Neural cell (in vitro differentiated cells): ENCODE results near the gene OBSL1. TPM values are rescaled to one million over a fixed set of nuclear protein-coding genes. Genes with fewer than 3 reads are reported as not detected.

Source experiments
- H2AFZ ChIP-seq: fragments of 200-600, 300-800 bp; sonication (generic), shearing (Covaris generic); 2 replicates; pipeline ENCODE4 v1.6.0; 2014; ENCODE audit warnings: low read depth, mild to moderate bottlenecking, antibody characterized with exemption, low read length, moderate library complexity
- H3F3A ChIP-seq: fragments of 200-600 bp; shearing (Covaris generic); 2 replicates; pipeline ENCODE4 v1.6.1; 2016; ENCODE audit warnings: mild to moderate bottlenecking, moderate library complexity, mixed read lengths, antibody characterized with exemption, low read length; ENCODE audit not compliant: insufficient read depth, poor library complexity, severe bottlenecking
- H3K27ac ChIP-seq: fragments of 200-600, 300-800 bp; sonication (generic), shearing (Covaris generic); 2 replicates; pipeline ENCODE4 v1.5.1; 2014; ENCODE audit warnings: mild to moderate bottlenecking, low read length, moderate library complexity
- H3K27me3 ChIP-seq: fragments of 300-800, 200-600 bp; sonication (generic), shearing (Covaris generic); 2 replicates; pipeline ENCODE4 v1.6.0; 2014; ENCODE audit warnings: mild to moderate bottlenecking, low read depth, low read length, moderate library complexity; ENCODE audit not compliant: insufficient read depth
- H3K36me3 ChIP-seq: fragments of 300-800, 200-600 bp; sonication (generic), shearing (Covaris generic); 2 replicates; pipeline ENCODE4 v1.5.1; 2014; ENCODE audit warnings: mild to moderate bottlenecking, antibody characterized with exemption, low read length, moderate library complexity; ENCODE audit not compliant: insufficient read depth
- H3K4me2 ChIP-seq: fragments of 300-800, 200-600 bp; sonication (generic), shearing (Covaris generic); 2 replicates; pipeline ENCODE4 v1.6.0; 2014; ENCODE audit warnings: mild to moderate bottlenecking, low read length
- H3K4me3 ChIP-seq: fragments of 300-800, 200-600 bp; sonication (generic), shearing (Covaris generic); 2 replicates; pipeline ENCODE4 v1.5.1; 2014; ENCODE audit warnings: mild to moderate bottlenecking, low read length, moderate library complexity
- H3K79me2 ChIP-seq: fragments of 200-600 bp; shearing (Covaris generic); replicated peaks from 2 replicates; pipeline ENCODE4 v1.6.0; 2014; ENCODE audit warnings: mild to moderate bottlenecking, low read length, moderate library complexity; ENCODE audit not compliant: insufficient read depth
- H3K9ac ChIP-seq: fragments of 300-800, 200-600 bp; sonication (generic), shearing (Covaris generic); 2 replicates; pipeline ENCODE4 v1.6.1; 2016; ENCODE audit warnings: mild to moderate bottlenecking, low read length, mixed read lengths
- H3K9me2 ChIP-seq: fragments of 200-600 bp; shearing (Covaris generic); 2 replicates; pipeline ENCODE4 v1.6.1; 2016; ENCODE audit warnings: mild to moderate bottlenecking, low read length, mixed read lengths; ENCODE audit not compliant: insufficient read depth
- H3K9me3 ChIP-seq: fragments of 200-600, 300-800 bp; sonication (generic), shearing (Covaris generic); 2 replicates; pipeline ENCODE4 v1.6.1; 2016; ENCODE audit warnings: mild to moderate bottlenecking, mixed run types, low read length, moderate library complexity, mixed read lengths
- H4K20me1 ChIP-seq: fragments of 200-600 bp; shearing (Covaris generic); 2 replicates; pipeline ENCODE4 v1.6.1; 2016; ENCODE audit warnings: mild to moderate bottlenecking, mixed run types; ENCODE audit not compliant: insufficient read depth
- CTCF ChIP-seq: fragments of 450-650 bp; IDR thresholded peaks from 2 replicates; pipeline ENCODE4 v1.5.1; 2014; ENCODE audit warnings: antibody characterized with exemption, mild to moderate bottlenecking, moderate library complexity; ENCODE audit not compliant: poor library complexity, severe bottlenecking
- EP300 ChIP-seq: fragments of 450-650 bp; conservative IDR thresholded peaks from 2 replicates; pipeline ENCODE4 v1.6.1; 2014; ENCODE audit warnings: antibody characterized with exemption, mild to moderate bottlenecking, moderate library complexity; ENCODE audit not compliant: poor library complexity, severe bottlenecking
- EZH2 ChIP-seq: fragments of 200-600, 300-800 bp; shearing (Covaris generic), sonication (generic); IDR thresholded peaks from 2 replicates; pipeline ENCODE4 v1.6.1; 2014; ENCODE audit warnings: antibody characterized with exemption, low read length, borderline replicate concordance, mild to moderate bottlenecking; ENCODE audit not compliant: insufficient read depth, poor library complexity, severe bottlenecking
- MXI1 ChIP-seq: fragments of 450-650 bp; conservative IDR thresholded peaks from 2 replicates; pipeline ENCODE4 v1.6.1; 2014; ENCODE audit warnings: antibody characterized with exemption, mild to moderate bottlenecking; ENCODE audit not compliant: poor library complexity, severe bottlenecking
- POLR2AphosphoS5 ChIP-seq: IDR thresholded peaks from 2 replicates; pipeline ENCODE4 v1.6.1; 2012
- RAD21 ChIP-seq: fragments of 450-650 bp; conservative IDR thresholded peaks from 2 replicates; pipeline ENCODE4 v1.6.1; 2014; ENCODE audit warnings: antibody characterized with exemption, mild to moderate bottlenecking, moderate library complexity
- REST ChIP-seq: IDR thresholded peaks from 2 replicates; pipeline ENCODE4 v1.6.1; 2012; ENCODE audit warnings: borderline replicate concordance
- SMC3 ChIP-seq: fragments of 450-650 bp; conservative IDR thresholded peaks from 2 replicates; pipeline ENCODE4 v1.6.1; 2014; ENCODE audit warnings: antibody characterized with exemption, mild to moderate bottlenecking, moderate library complexity; ENCODE audit not compliant: poor library complexity
- TAF1 ChIP-seq: IDR thresholded peaks from 2 replicates; pipeline ENCODE4 v1.6.1; 2012; ENCODE audit warnings: low read depth
- polyA plus RNA-seq: library from polyadenylated mRNA; depleted of rRNA; stranded (reverse); fragments of >200 nt; gene quantifications from 2 replicates; pipeline ENCODE4 v1.2.3, GENCODE V29; 2014

OBSL1 gene
- polyA plus RNA-seq, 1 donor from 2014 or later, result 59.7 TPM

GRCh38 chr2:219538956-219539788 lies 32.2 kb downstream of the OBSL1 start:
- no peaks in the 10 kb centered on the region for H3K9me3 ChIP-seq
- no peaks in the 10 kb centered on the region for H3F3A ChIP-seq
- H3K4me2 ChIP-seq, result no peak overlapping the region
- H3K9me2 ChIP-seq, result no peaks in the 10 kb centered on the region
- no peaks in the 10 kb centered on the region for H3K27me3 ChIP-seq
- H3K9ac ChIP-seq, result no peak overlapping the region
- H3K79me2 ChIP-seq, result peaks cover 2% of the 10 kb centered on the region
- H2AFZ ChIP-seq, result no peak overlapping the region
- H3K4me3 ChIP-seq, result no peak overlapping the region
- peaks cover 5% of the 10 kb centered on the region for H3K36me3 ChIP-seq
- H3K27ac ChIP-seq, result no peak overlapping the region
- TF ChIP-seq REST, result no peak
- no peak for TF ChIP-seq EZH2
- TF ChIP-seq EP300, result no peak
- TF ChIP-seq CTCF, result no peak
- TF ChIP-seq TAF1, result no peak
- no peak for TF ChIP-seq RAD21
- no peak for TF ChIP-seq SMC3
- TF ChIP-seq MXI1, result no peak
- TF ChIP-seq POLR2AphosphoS5, result no peak
- no peaks in the 10 kb centered on the region for H4K20me1 ChIP-seq

GRCh38 chr2:219538504-219538951 lies 32.8 kb downstream of the OBSL1 start:
- TF ChIP-seq SMC3, result no peak
- TF ChIP-seq EP300, result no peak
- TF ChIP-seq RAD21, result no peak
- TF ChIP-seq POLR2AphosphoS5, result no peak
- TF ChIP-seq TAF1, result no peak
- no peak for TF ChIP-seq EZH2
- no peak for TF ChIP-seq REST
- no peak for TF ChIP-seq CTCF
- TF ChIP-seq MXI1, result no peak
- Histone ChIP-seq H3K36me3 (peaks cover 5% of the 10 kb centered on the region), H3K4me2 (no peak overlapping the region), H3K79me2 (no peaks in the 10 kb centered on the region), H3K4me3 (no peak overlapping the region), H3K27me3 (no peaks in the 10 kb centered on the region), H4K20me1 (no peaks in the 10 kb centered on the region), H3K9me3 (no peaks in the 10 kb centered on the region), H3K9ac (no peak overlapping the region), H3K9me2 (no peaks in the 10 kb centered on the region), H3F3A (no peaks in the 10 kb centered on the region), H3K27ac (no peak overlapping the region), H2AFZ (no peak overlapping the region)
